Stimulated activated CD4-positive, alpha-beta T cell treated with anti-CD3 and anti-CD28 coated beads, Interleukin-1b, Interleukin-23, amount 100 ng/mL, for 1 hour (primary cell): ENCODE measurements around the gene KIFAP3.
"Not testable (repeated sequence)": the region's sequence is repeated elsewhere in the genome, so short reads cannot be mapped to it uniquely, and the experiment has no call there.

Experiments
- DNase-seq, 2 donors: peaks; one replicate each; pipeline ENCODE4 v3.0.0-alpha.2; 2020; ENCODE audit warnings: low read depth in 2 of 2

KIFAP3 gene

DNA sequence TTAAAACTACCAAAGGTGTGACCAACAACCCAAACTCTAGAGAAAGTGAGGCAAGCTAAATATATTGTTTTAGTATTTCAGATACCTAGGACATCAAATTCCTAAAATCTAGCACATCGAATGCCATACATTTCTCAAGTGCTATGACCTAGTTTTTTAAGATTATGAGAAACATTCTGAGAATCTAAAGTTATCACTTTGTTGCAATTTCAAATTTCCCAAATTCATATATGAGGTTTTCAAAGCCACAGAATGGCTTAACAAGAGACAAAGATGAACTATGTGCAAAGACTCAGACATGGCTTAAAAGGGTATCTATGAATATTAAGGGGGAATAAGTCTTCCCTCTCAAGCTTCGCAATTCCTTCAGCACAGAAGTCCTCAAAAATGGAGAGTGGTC lies 187.6 kb downstream of the KIFAP3 start:
- no peak for DNase-seq

DNA sequence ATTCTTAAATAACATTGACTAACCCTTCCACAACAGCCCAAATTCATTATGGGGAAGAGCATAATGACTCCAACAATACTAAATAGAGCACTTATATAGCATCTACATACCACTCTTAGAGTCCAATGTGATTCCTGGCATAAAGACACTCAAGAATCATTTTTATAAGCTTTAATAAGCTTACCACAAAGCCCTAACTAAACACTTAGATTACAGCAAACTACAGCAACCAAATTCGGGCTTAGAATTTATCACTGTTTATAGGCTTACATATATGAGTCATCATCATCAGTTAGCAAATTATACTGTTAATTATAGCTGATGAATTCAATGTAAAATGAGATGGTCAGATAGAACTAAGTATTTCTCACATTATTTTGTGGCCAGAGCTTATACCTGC lies 188.1 kb downstream of the KIFAP3 start:
- DNase-seq = no peak

DNA sequence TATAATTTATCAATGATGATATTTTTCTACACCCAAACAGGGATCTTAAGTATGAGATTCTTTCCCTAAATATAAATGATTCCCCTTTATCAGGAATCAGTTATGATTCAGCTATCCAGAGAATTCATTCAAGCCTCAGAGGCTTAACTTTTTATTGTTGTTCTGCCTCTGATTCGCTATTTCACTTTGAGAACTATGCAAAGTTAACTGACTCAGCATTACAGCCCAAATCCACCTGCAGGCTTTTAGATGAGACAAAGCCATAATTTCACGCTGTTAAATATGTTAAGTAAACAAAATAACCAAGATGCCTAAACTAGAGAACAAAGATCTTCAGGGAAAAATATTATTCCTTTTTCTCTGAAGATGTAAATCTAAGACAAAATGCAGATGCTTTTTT lies 189.3 kb downstream of the KIFAP3 start:
- DNase-seq = no peak

DNA sequence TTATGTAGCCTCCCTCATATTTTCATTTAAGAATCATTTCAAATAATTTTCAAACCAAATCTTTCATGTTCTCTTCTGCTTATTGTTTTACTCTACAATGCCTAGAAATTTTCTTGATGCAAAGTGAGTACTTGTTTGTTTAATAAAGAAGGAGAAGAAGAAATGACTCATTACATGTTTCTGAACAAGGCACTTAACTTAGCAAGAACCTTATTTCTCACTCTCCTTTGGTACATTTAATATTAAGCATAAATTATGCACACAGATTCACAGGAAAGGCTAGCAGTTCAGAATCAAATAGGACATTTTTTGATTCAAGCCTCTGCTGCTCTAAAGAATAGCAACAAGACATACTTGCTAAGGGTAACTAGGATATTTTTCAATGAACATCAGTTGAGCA lies 189.9 kb downstream of the KIFAP3 start:
- DNase-seq = no peak

DNA sequence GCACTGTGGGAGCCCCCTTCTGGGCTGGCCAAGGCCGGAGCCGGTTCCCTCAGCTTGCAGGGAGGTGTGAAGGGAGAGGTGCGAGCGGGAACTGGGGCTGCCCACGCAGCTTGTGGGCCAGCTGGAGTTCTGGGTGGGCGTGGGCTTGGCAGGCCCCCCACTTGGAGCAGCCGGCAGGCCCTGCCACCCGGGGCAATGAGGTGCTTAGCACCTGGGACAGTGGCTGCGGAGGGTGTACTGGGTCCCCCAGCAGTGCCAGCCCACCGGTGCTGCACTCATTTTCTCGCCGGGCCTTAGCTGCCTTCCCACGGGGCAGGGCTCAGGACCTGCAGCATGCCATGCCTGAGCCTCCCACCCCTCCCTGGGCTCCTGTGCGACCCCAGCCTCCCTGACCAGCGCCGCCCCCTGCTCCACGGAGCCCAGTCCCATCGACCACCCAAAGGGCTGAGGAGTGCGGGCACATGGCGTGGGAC lies 192.4 kb downstream of the KIFAP3 start:
- no peak for DNase-seq

DNA sequence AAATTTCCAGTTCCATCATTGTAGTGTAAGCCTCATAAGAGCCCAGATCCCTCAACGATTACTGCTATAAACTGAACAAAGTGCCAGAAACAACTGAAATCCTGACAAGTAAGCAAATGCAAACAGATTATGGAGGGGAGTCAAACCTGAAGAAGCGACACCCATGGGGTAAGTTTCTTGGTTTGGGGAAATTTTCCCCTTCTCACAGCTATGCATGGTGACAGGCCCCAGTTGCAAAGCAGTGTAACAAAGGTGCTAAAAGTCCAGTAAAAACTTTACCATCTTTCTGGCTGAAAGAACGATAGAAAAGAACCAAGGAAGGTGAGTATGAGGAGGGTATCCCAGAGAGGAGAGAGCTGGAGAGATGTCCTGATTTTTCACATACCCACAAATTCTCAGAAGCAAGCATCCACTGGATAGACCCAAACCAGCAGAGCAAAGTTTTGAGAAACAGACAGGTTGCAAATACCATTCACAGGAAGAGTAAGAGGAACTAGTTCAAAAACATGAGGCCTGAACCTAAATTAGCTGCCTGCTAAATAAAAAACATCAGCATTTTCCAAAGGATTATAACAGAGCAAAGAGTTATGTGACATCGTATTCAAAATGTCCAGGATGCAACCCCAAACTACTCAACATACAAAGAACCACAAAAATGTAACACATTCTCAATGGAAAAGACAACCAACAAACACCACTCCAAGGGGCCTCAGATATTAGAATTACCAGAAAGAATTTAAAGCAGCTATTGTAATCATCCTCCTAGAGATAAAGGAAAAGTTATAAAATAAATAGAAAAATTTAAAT lies 195.3 kb downstream of the KIFAP3 start:
- DNase-seq = no peak

DNA sequence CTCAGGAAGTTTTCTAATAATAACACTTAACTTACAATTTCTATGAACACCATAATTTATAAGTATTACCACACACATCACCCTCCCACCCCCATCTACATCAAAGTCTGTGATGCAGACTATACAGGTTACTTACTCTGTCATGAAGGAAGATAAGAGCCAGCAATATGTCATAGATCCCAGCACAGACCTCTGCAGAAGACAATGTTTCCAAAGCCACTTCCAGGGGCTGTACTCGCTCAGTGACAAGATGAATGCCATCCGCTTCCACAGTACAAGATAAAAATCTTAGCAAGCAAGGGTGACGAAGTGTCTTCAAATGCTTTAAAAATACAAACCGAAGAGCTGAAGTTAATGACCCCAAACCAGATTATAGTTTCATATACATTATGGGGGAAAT lies 196.0 kb downstream of the KIFAP3 start:
- DNase-seq = no peak

DNA sequence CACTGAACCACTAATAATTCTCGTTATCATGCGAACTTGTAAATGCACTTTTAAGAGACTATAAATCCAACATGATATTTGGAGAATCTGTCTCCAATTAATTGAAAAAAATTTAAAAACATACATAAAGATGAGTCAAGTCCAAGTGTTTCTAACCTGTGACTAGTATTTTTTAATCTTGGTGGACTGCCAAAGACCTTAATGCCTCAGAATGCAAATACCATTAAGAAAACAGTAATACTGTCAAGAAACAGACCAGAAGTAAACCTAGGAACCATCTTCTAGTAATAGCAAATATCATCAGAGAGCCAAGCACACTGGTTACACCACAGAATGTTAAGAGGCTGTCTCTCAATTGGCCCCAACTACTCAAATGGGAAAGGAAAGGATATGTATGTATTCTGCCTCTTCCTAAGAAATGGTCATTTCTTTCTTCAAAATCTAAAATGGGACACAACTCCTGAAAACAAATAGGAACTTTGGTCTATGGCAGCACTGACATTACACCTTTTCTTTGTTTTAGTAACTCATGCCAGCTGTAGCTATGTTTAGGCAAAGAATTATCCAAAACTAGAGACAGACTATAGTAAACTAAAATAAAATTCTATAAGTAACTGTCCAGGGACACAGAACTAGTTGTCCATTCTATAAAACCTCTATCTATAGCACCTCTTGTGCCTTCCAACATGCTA lies 196.5 kb downstream of the KIFAP3 start:
- DNase-seq = no peak

DNA sequence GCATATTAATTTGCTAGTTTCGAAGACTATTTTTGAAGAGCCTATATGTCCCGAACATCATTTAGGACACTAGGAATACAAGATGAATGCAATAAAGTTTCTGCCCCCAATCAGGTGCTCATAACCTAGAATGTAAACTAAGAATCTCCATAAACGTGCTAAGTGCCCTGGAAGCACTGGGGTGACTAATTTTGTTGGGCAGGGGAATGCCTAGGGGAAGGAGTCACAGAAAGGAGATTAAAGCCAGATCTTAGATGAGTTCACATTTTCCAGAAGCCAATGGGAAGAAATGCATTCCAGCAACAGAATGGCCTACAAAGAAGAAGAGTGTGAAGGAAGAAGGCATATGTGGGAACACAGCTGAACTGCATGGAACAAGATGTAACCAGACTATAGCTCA lies 200.3 kb downstream of the KIFAP3 start:
- no peak for DNase-seq

DNA sequence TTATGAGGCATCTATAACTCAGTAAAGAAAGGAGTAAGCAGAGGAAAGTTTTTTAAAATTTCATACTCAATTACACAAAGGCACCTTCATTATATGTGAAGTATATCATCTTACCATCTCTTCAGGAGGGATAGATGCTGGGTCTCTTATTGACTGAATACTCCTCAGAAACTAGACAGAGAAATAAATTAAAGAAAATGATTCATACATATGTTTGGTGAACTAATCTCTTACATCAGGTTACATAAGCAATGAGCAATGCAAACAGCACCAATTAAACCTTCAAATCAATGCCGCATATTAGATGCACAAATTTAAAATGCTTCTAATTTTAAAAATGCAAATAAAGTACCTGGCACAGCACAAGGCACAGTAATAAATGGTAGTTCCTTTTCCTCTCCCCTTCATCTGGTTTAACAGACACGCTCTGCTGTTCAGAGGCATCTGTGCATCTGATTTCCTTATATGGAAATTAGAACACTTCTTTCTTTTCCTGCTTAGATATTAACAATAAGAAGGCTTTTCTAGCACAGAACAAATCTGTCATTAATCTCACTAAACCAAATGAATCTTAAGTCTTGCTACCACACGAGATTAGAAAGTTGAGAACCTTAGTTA lies 200.8 kb downstream of the KIFAP3 start:
- DNase-seq = no peak

DNA sequence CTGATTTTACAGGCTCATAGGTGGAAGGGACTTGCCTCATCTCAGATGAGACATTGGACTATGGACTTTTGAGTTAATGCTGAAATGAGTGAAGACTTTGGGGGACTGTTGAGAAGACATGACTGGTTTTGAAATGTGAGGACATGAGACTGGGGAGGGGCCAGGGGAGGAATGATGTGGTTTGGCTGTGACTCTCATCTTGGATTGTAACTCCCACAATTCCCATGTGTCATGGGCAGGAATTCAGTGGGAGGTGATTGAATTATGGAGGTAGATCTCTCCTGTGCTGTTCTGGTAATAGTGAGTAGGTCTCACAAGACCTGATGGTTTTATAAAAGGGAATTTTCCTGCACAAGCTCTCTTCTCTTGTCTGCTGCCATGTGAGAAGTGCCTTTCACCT lies 201.6 kb downstream of the KIFAP3 start:
- no peak for DNase-seq

DNA sequence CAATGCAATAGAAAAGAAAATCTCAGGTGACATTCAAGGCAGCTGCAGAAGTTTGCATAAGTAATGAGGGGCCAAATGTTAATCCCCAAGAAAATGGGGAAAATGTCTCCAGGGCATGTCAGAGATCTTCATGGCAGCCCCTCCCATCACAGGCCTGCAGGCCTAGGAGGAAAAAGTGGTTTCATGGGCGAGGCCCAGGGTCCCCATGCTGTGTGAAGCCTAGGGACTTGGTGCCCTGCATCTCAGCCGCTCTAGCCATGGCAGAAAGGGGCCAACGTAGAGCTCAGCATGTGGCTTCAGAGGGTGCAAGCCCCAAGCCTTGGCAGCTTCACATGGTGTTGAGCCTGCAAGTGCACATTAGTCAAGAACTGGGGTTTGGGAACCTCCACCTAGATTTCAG lies 202.5 kb downstream of the KIFAP3 start:
- DNase-seq = not testable (repeated sequence)
